H9 (cell line): ENCODE measurements around the gene THAP4. TPM values are rescaled to one million over a fixed set of nuclear protein-coding genes. Genes with fewer than 3 reads are reported as not detected.

Source experiments
- DNase-seq: peaks from one replicate; pipeline ENCODE4 v3.0.0-alpha.2; 2017
- H2AFZ ChIP-seq: one replicate; pipeline ENCODE4 v1.6.1; 2013; ENCODE audit warnings: mild to moderate bottlenecking, low read length, control low read depth, moderate library complexity
- H2AK5ac ChIP-seq: 2 replicates; pipeline ENCODE4 v1.6.1; 2013; ENCODE audit warnings: low read length, control low read depth, mixed read lengths; ENCODE audit not compliant: insufficient read length
- H2BK120ac ChIP-seq: one replicate; pipeline ENCODE4 v1.6.1; 2013; ENCODE audit warnings: low read depth, mild to moderate bottlenecking, low read length, control low read depth, inconsistent platforms; ENCODE audit not compliant: poor library complexity, severe bottlenecking
- H2BK12ac ChIP-seq: 2 replicates; pipeline ENCODE4 v1.6.1; 2013; ENCODE audit warnings: low read length, control low read depth, mixed read lengths, low read depth; ENCODE audit not compliant: insufficient read length
- H2BK15ac ChIP-seq: 2 replicates; pipeline ENCODE4 v1.6.1; 2013; ENCODE audit warnings: low read depth, low read length, control low read depth
- H2BK20ac ChIP-seq: one replicate; pipeline ENCODE4 v1.6.1; 2013; ENCODE audit warnings: low read depth, mild to moderate bottlenecking, low read length, control low read depth, inconsistent platforms; ENCODE audit not compliant: poor library complexity, severe bottlenecking
- H2BK5ac ChIP-seq: 2 replicates; pipeline ENCODE4 v1.6.1; 2013; ENCODE audit warnings: low read length, control low read depth, mixed read lengths; ENCODE audit not compliant: insufficient read length
- H3K14ac ChIP-seq: 2 replicates; pipeline ENCODE4 v1.6.1; 2013; ENCODE audit warnings: low read length, control low read depth; ENCODE audit not compliant: insufficient read depth
- H3K18ac ChIP-seq: 2 replicates; pipeline ENCODE4 v1.6.1; 2013; ENCODE audit warnings: low read depth, mild to moderate bottlenecking, mixed read lengths, low read length, control low read depth; ENCODE audit not compliant: insufficient read length
- H3K23ac ChIP-seq: 2 replicates; pipeline ENCODE4 v1.6.1; 2013; ENCODE audit warnings: low read length, control low read depth, mixed read lengths, low read depth; ENCODE audit not compliant: insufficient read length
- H3K23me2 ChIP-seq: 2 replicates; pipeline ENCODE4 v1.6.1; 2013; ENCODE audit warnings: low read depth, mild to moderate bottlenecking, mixed read lengths, low read length, control low read depth; ENCODE audit not compliant: insufficient read length, poor library complexity, severe bottlenecking
- H3K27ac ChIP-seq: 2 replicates; pipeline ENCODE4 v1.5.1; 2013; ENCODE audit warnings: low read length, control low read depth, mixed read lengths, low read depth; ENCODE audit not compliant: insufficient read length
- H3K27me3 ChIP-seq: 2 replicates; pipeline ENCODE4 v1.6.1; 2013; ENCODE audit warnings: low read length, control low read depth, inconsistent platforms; ENCODE audit not compliant: insufficient read depth
- H3K4ac ChIP-seq: 2 replicates; pipeline ENCODE4 v1.6.1; 2013; ENCODE audit warnings: low read depth, mild to moderate bottlenecking, control low read depth, inconsistent platforms, low read length, moderate library complexity
- H3K4me1 ChIP-seq: 2 replicates; pipeline ENCODE4 v1.6.1; 2013; ENCODE audit warnings: low read length, control low read depth, inconsistent platforms; ENCODE audit not compliant: insufficient read depth
- H3K4me2 ChIP-seq: 2 replicates; pipeline ENCODE4 v1.6.1; 2013; ENCODE audit warnings: low read length, control low read depth, mixed read lengths; ENCODE audit not compliant: insufficient read length, insufficient read depth
- H3K56ac ChIP-seq: 2 replicates; pipeline ENCODE4 v1.6.1; 2013; ENCODE audit warnings: low read depth, mild to moderate bottlenecking, mixed read lengths, low read length, control low read depth; ENCODE audit not compliant: insufficient read length
- H3K79me1 ChIP-seq: 2 replicates; pipeline ENCODE4 v1.6.1; 2013; ENCODE audit warnings: low read depth, mild to moderate bottlenecking, moderate library complexity, low read length, control low read depth, inconsistent platforms; ENCODE audit not compliant: insufficient read depth, poor library complexity, severe bottlenecking
- H3K79me2 ChIP-seq: 2 replicates; pipeline ENCODE4 v1.6.1; 2013; ENCODE audit warnings: low read length, control low read depth, inconsistent platforms; ENCODE audit not compliant: insufficient read depth
- H3K9ac ChIP-seq: 2 replicates; pipeline ENCODE4 v1.6.1; 2013; ENCODE audit warnings: low read length, control low read depth, mixed read lengths; ENCODE audit not compliant: insufficient read length; ENCODE audit errors: extremely low read depth
- H3K9me3 ChIP-seq: one replicate; pipeline ENCODE4 v1.6.1; 2013; ENCODE audit warnings: low read depth, low read length, inconsistent platforms; ENCODE audit not compliant: control insufficient read depth
- H3T11ph ChIP-seq: one replicate; pipeline ENCODE4 v1.6.1; 2013; ENCODE audit warnings: mild to moderate bottlenecking, low read length, control low read depth, inconsistent platforms
- H4K20me1 ChIP-seq: one replicate; pipeline ENCODE4 v1.6.1; 2013; ENCODE audit not compliant: control insufficient read depth, insufficient read length, insufficient read depth
- H4K5ac ChIP-seq: 2 replicates; pipeline ENCODE4 v1.6.1; 2013; ENCODE audit warnings: low read depth, mild to moderate bottlenecking, mixed read lengths, low read length, control low read depth; ENCODE audit not compliant: insufficient read length
- H4K8ac ChIP-seq: replicated peaks from 2 replicates; pipeline ENCODE4 v1.6.1; 2013; ENCODE audit warnings: low read length, control low read depth, mixed read lengths, low read depth; ENCODE audit not compliant: insufficient read length
- H4K91ac ChIP-seq: 2 replicates; pipeline ENCODE4 v1.6.1; 2013; ENCODE audit warnings: low read depth, mild to moderate bottlenecking, moderate library complexity, mixed read lengths, low read length, control low read depth; ENCODE audit not compliant: insufficient read length
- H3K27ac Mint-ChIP-seq, 3 experiments: 2 replicates in 2 of 3; 3 replicates in 1 of 3; pipeline ENCODE4 v1.8.0; 2020 to 2021; ENCODE audit warnings: mixed read lengths in 3 of 3, mild to moderate bottlenecking in 1 of 3, moderate library complexity in 1 of 3
- H3K27me3 Mint-ChIP-seq: 2 replicates; pipeline ENCODE4 v1.8.0; 2021; ENCODE audit warnings: low read depth, mild to moderate bottlenecking, moderate library complexity, mixed read lengths
- H3K36me3 Mint-ChIP-seq, 3 experiments: 2 replicates in 2 of 3; 3 replicates in 1 of 3; pipeline ENCODE4 v1.8.0; 2020 to 2021; ENCODE audit warnings: low read depth in 3 of 3, mixed read lengths in 3 of 3; ENCODE audit not compliant: insufficient read depth in 1 of 3
- H3K4me1 Mint-ChIP-seq, 2 experiments: 2 replicates each; pipeline ENCODE4 v1.8.0; 2020; ENCODE audit warnings: mixed read lengths in 2 of 2
- H3K4me3 Mint-ChIP-seq, 2 experiments: 2 replicates in 1 of 2; 3 replicates in 1 of 2; pipeline ENCODE4 v1.8.0; 2020 to 2021; ENCODE audit warnings: mild to moderate bottlenecking in 2 of 2, mixed read lengths in 2 of 2, moderate library complexity in 1 of 2
- H3K9me3 Mint-ChIP-seq, 2 experiments: 2 replicates in 1 of 2; 3 replicates in 1 of 2; pipeline ENCODE4 v1.8.0; 2020; ENCODE audit warnings: mild to moderate bottlenecking in 2 of 2, mixed read lengths in 2 of 2, moderate library complexity in 1 of 2
- WGBS: extraction: QIAGEN DNeasy Blood & Tissue Kit; methylation state at CpG from one replicate; pipeline ENCODE4 v1.1.7; 2013; ENCODE audit warnings: missing lambda C conversion rate, low lambda C conversion rate, mixed read lengths; ENCODE audit not compliant: insufficient read length; ENCODE audit errors: extremely low coverage; 5-methylcytosine and 5-hydroxymethylcytosine counted together
- total RNA-seq: library from RNA; stranded (reverse); gene quantifications from 2 replicates; pipeline ENCODE4 v1.2.1, GENCODE V29; 2021
- TF ChIP-seq, protein P1 (sequence below): fragments of 200-600 bp; sonication (generic); conservative IDR thresholded peaks from 3 replicates; pipeline ENCODE4 v1.8.0; 2021; ENCODE audit warnings: antibody characterized with exemption, mild to moderate bottlenecking

The THAP4 gene
- total RNA-seq, 1 experiment from 2014 or later = 70.6 TPM

DNA sequence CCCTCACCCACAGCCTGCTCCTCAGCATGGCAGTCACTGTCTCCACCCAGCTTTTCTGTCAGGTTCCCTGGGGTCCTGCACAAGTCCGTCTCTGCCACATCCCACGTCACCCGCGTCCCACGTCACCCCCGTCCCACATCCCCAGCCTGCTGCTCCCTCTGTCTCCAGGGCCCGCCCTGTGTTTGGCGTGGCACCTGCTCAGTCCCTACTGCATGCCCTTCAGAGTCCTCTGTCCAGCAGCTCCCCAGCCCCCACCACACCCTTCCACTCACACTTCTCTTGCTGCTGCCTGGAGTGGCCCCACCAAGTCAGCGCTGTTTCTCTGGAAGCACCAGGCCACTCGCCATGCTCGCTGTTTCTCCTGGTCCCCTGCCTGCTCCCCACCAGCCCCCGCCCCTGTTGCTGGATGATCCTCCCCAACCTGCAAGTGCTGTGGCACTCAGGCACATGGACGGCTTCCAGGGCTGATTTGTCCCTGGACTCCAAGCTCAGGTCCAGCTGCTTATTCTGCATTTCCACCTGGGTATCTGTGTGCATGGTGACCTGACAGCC, 19.3 kb upstream of the THAP4 start:
- H4K8ac ChIP-seq = no peak overlapping the region
- no peak overlapping the region for H2BK15ac ChIP-seq
- no peak overlapping the region for H2AK5ac ChIP-seq
- no peak overlapping the region for H3K9ac ChIP-seq
- Mint-ChIP-seq H3K36me3 (peaks cover 38 to 84% (median 81%) of the 10 kb centered on the region in 3 experiments; a peak in 6 of 7 replicates), H3K4me1 (no peaks in the 10 kb centered on the region), H3K4me3 (no peak overlapping the region; a peak in 1 of 5 replicates), H3K27ac (peak overlapping the region in 1 of 3 experiments; percentile 8; a peak in 2 of 7 replicates), H3K27me3 (no peaks in the 10 kb centered on the region; the same call in 1 of the 2 replicates), H3K9me3 (no peaks in the 10 kb centered on the region)
- peaks cover 8% of the 10 kb centered on the region for H3K79me1 ChIP-seq
- H3K23me2 ChIP-seq = no peaks in the 10 kb centered on the region
- TF ChIP-seq, protein P1, sequence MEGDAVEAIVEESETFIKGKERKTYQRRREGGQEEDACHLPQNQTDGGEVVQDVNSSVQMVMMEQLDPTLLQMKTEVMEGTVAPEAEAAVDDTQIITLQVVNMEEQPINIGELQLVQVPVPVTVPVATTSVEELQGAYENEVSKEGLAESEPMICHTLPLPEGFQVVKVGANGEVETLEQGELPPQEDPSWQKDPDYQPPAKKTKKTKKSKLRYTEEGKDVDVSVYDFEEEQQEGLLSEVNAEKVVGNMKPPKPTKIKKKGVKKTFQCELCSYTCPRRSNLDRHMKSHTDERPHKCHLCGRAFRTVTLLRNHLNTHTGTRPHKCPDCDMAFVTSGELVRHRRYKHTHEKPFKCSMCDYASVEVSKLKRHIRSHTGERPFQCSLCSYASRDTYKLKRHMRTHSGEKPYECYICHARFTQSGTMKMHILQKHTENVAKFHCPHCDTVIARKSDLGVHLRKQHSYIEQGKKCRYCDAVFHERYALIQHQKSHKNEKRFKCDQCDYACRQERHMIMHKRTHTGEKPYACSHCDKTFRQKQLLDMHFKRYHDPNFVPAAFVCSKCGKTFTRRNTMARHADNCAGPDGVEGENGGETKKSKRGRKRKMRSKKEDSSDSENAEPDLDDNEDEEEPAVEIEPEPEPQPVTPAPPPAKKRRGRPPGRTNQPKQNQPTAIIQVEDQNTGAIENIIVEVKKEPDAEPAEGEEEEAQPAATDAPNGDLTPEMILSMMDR = no peak
- WGBS = no CpG with 5 or more reads among the region's 13 CpGs
- no peak overlapping the region for H3K18ac ChIP-seq
- no peak overlapping the region for H2AFZ ChIP-seq
- H4K91ac ChIP-seq = no peak overlapping the region
- no peak overlapping the region for H2BK12ac ChIP-seq
- no peak overlapping the region for H2BK20ac ChIP-seq
- H3K4me2 ChIP-seq = no peak overlapping the region
- no peaks in the 10 kb centered on the region for H3K4me1 ChIP-seq
- H3K23ac ChIP-seq = no peak overlapping the region
- H3K27me3 ChIP-seq = no peaks in the 10 kb centered on the region
- peaks cover 2% of the 10 kb centered on the region; the same call in 1 of the 2 replicates for H3K79me2 ChIP-seq
- no peak overlapping the region for H3K27ac ChIP-seq
- no peak overlapping the region for H3T11ph ChIP-seq
- no peaks in the 10 kb centered on the region for H4K20me1 ChIP-seq
- H3K56ac ChIP-seq = no peak overlapping the region
- no peak overlapping the region for H4K5ac ChIP-seq
- no peak for DNase-seq
- no peaks in the 10 kb centered on the region for H3K9me3 ChIP-seq
- no peak overlapping the region for H3K4ac ChIP-seq
- no peak overlapping the region; the same call in 1 of the 2 replicates for H3K14ac ChIP-seq
- no peak overlapping the region for H2BK120ac ChIP-seq
- H2BK5ac ChIP-seq = no peak overlapping the region
